Measurements from ENCODE around the gene CD80.

CD80 gene

GRCh38 chr3:119514637-119515036 is 44.8 kb downstream of the CD80 start:
- DNase-seq (ENCODE audit: extremely low read depth, insufficient read length), result no peak
- Histone ChIP-seq H3K36me3 (ENCODE audit: control insufficient read depth, insufficient read depth, low read length) (peaks cover 12% of the 10 kb centered on the region), H3K4me3 (replicated peaks; ENCODE audit: low read depth, low read length) (no peak overlapping the region), H3K27me3 (replicated peaks; ENCODE audit: control insufficient read depth, insufficient read depth, low read length) (no peaks in the 10 kb centered on the region)
- TF ChIP-seq CTCF (IDR thresholded peaks at IDR 0.05; ENCODE audit: insufficient read depth, low read length, poor library complexity, severe bottlenecking), result no peak

- no peak overlapping the region for H3K4me3 ChIP-seq (replicated peaks; ENCODE audit: low read depth, low read length)
- no peak for DNase-seq (ENCODE audit: extremely low read depth, insufficient read length)
- TF ChIP-seq CTCF (IDR thresholded peaks at IDR 0.05; ENCODE audit: insufficient read depth, low read length, poor library complexity, severe bottlenecking), result no peak
- no peaks in the 10 kb centered on the region for H3K27me3 ChIP-seq (replicated peaks; ENCODE audit: control insufficient read depth, insufficient read depth, low read length)
- H3K36me3 ChIP-seq (ENCODE audit: control insufficient read depth, insufficient read depth, low read length), result peaks cover 7% of the 10 kb centered on the region
Observed at GRCh38 chr3:119510690-119511089, 48.7 kb downstream of the CD80 start.

GRCh38 chr3:119508172-119508845 is 51.1 kb downstream of the CD80 start:
- peaks cover 3% of the 10 kb centered on the region for H3K36me3 ChIP-seq (ENCODE audit: control insufficient read depth, insufficient read depth, low read length)
- no peaks in the 10 kb centered on the region for H3K27me3 ChIP-seq (replicated peaks; ENCODE audit: control insufficient read depth, insufficient read depth, low read length)
- H3K4me3 ChIP-seq (replicated peaks; ENCODE audit: low read depth, low read length), result no peak overlapping the region
- TF ChIP-seq CTCF (IDR thresholded peaks at IDR 0.05; ENCODE audit: insufficient read depth, low read length, poor library complexity, severe bottlenecking), result no peak
- no peak for DNase-seq (ENCODE audit: extremely low read depth, insufficient read length)

- H3K27me3 ChIP-seq (replicated peaks; ENCODE audit: control insufficient read depth, insufficient read depth, low read length), result no peaks in the 10 kb centered on the region
- peaks cover 3% of the 10 kb centered on the region for H3K36me3 ChIP-seq (ENCODE audit: control insufficient read depth, insufficient read depth, low read length)
- TF ChIP-seq CTCF (IDR thresholded peaks at IDR 0.05; ENCODE audit: insufficient read depth, low read length, poor library complexity, severe bottlenecking), result no peak
- no peak for DNase-seq (ENCODE audit: extremely low read depth, insufficient read length)
- H3K4me3 ChIP-seq (replicated peaks; ENCODE audit: low read depth, low read length), result no peak overlapping the region
Observed at GRCh38 chr3:119507404-119507803, 52.0 kb downstream of the CD80 start.

- no peak for TF ChIP-seq CTCF (IDR thresholded peaks at IDR 0.05; ENCODE audit: insufficient read depth, low read length, poor library complexity, severe bottlenecking)
- no peaks in the 10 kb centered on the region for H3K27me3 ChIP-seq (replicated peaks; ENCODE audit: control insufficient read depth, insufficient read depth, low read length)
- no peak overlapping the region for H3K4me3 ChIP-seq (replicated peaks; ENCODE audit: low read depth, low read length)
- no peak for DNase-seq (ENCODE audit: extremely low read depth, insufficient read length)
- peaks cover 3% of the 10 kb centered on the region for H3K36me3 ChIP-seq (ENCODE audit: control insufficient read depth, insufficient read depth, low read length)
Observed at GRCh38 chr3:119506631-119507030, 52.8 kb downstream of the CD80 start.

- DNase-seq (ENCODE audit: extremely low read depth, insufficient read length), result no peak
- Histone ChIP-seq H3K36me3 (ENCODE audit: control insufficient read depth, insufficient read depth, low read length) (peaks cover 2% of the 10 kb centered on the region), H3K27me3 (replicated peaks; ENCODE audit: control insufficient read depth, insufficient read depth, low read length) (no peaks in the 10 kb centered on the region), H3K4me3 (replicated peaks; ENCODE audit: low read depth, low read length) (peak overlapping the region; percentile 94)
- TF ChIP-seq CTCF (IDR thresholded peaks at IDR 0.05; ENCODE audit: insufficient read depth, low read length, poor library complexity, severe bottlenecking), result no peak
Observed at GRCh38 chr3:119500901-119501300, 58.5 kb downstream of the CD80 start.
